ENCODE measurements around the gene ZNF687. TPM values are rescaled to one million over a fixed set of nuclear protein-coding genes. Genes with fewer than 3 reads are reported as not detected.

The ZNF687 gene
- total RNA-seq, 1 experiment from 2014 or later: 33.3 TPM

- no peak for TF ChIP-seq CTCF (IDR thresholded peaks at IDR 0.05)
- no peak for TF ChIP-seq TCF7L2 (IDR thresholded peaks at IDR 0.05; ENCODE audit: low read depth, low read length)
- no peak for TF ChIP-seq POLR2AphosphoS5 (IDR thresholded peaks at IDR 0.05; ENCODE audit: low read depth, low read length)
- TF ChIP-seq, protein P1, sequence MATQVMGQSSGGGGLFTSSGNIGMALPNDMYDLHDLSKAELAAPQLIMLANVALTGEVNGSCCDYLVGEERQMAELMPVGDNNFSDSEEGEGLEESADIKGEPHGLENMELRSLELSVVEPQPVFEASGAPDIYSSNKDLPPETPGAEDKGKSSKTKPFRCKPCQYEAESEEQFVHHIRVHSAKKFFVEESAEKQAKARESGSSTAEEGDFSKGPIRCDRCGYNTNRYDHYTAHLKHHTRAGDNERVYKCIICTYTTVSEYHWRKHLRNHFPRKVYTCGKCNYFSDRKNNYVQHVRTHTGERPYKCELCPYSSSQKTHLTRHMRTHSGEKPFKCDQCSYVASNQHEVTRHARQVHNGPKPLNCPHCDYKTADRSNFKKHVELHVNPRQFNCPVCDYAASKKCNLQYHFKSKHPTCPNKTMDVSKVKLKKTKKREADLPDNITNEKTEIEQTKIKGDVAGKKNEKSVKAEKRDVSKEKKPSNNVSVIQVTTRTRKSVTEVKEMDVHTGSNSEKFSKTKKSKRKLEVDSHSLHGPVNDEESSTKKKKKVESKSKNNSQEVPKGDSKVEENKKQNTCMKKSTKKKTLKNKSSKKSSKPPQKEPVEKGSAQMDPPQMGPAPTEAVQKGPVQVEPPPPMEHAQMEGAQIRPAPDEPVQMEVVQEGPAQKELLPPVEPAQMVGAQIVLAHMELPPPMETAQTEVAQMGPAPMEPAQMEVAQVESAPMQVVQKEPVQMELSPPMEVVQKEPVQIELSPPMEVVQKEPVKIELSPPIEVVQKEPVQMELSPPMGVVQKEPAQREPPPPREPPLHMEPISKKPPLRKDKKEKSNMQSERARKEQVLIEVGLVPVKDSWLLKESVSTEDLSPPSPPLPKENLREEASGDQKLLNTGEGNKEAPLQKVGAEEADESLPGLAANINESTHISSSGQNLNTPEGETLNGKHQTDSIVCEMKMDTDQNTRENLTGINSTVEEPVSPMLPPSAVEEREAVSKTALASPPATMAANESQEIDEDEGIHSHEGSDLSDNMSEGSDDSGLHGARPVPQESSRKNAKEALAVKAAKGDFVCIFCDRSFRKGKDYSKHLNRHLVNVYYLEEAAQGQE (IDR thresholded peaks at IDR 0.05; ENCODE audit: insufficient read depth in 1 of 2, low read depth in 2 of 2, low read length in 1 of 2): no peak
- TF ChIP-seq SIN3A (IDR thresholded peaks at IDR 0.05; ENCODE audit: borderline replicate concordance, insufficient read depth, low read depth, low read length): no peak
- CTCF ChIA-PET: no interaction called here
- Histone ChIP-seq H3K9me3 (ENCODE audit: control insufficient read depth, insufficient read depth, low read depth, low read length) (no peaks in the 10 kb centered on the region), H3K4me1 (ENCODE audit: control insufficient read depth, insufficient read depth, low read length) (no peaks in the 10 kb centered on the region), H3K4me3 (ENCODE audit: low read depth in 2 of 2, low read length in 2 of 2) (no peak overlapping the region), H3K36me3 (ENCODE audit: control insufficient read depth, insufficient read depth, low read length) (peaks cover 15% of the 10 kb centered on the region), H3K27me3 (ENCODE audit: control insufficient read depth, insufficient read depth, low read length) (no peaks in the 10 kb centered on the region), H3K27ac (ENCODE audit: low read length) (no peak overlapping the region)
- in situ Hi-C loops (cut with HindIII; ENCODE audit: low pct_unique_long_range_greater_than_20kb, low sequenced_read_pairs): no loop called here
- ATAC-seq: no peak
- BruUV-seq (replicated peaks): no TSS peak
- POLR2A ChIA-PET: no interaction called here
- intact Hi-C loops (cut with micrococcal nuclease; ENCODE audit: unreplicated experiment): no loop called here
- no peak for DNase-seq (ENCODE audit: low read depth, low spot score)
Measured at GRCh38 chr1:151266821-151267220, 15.3 kb upstream of the ZNF687 start.

DNA sequence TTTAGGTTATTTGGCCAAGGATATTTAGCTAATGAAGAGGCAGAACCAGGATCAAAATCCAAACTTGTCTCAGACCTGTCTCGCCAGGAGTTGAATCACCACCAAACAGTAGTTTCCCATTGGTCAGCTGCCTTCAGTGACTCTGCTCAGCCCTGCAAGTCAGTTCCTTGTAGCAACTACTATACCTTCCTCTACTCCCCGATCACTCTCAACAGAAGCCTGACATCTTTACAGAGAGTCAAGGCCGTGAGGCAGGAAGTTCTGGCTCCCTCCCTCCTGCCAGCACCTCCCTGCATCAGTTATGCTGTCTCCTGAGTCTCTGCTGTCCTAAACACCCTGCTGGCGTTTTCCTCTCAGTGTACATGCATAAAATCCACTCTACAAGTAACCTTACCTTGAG is 14.3 kb upstream of the ZNF687 start:
- H3K4me3 ChIP-seq (ENCODE audit: low read depth in 2 of 2, low read length in 2 of 2): no peak overlapping the region
- DNase-seq (ENCODE audit: low read depth, low spot score): no peak
- H3K36me3 ChIP-seq (ENCODE audit: control insufficient read depth, insufficient read depth, low read length): peaks cover 15% of the 10 kb centered on the region
- ATAC-seq: no peak
- H3K9me3 ChIP-seq (ENCODE audit: control insufficient read depth, insufficient read depth, low read depth, low read length): no peaks in the 10 kb centered on the region
- H3K4me1 ChIP-seq (ENCODE audit: control insufficient read depth, insufficient read depth, low read length): no peaks in the 10 kb centered on the region
- TF ChIP-seq, protein P1 (IDR thresholded peaks at IDR 0.05; ENCODE audit: insufficient read depth in 1 of 2, low read depth in 2 of 2, low read length in 1 of 2): no peak
- TF ChIP-seq SIN3A (IDR thresholded peaks at IDR 0.05; ENCODE audit: borderline replicate concordance, insufficient read depth, low read depth, low read length) (no peak), TCF7L2 (IDR thresholded peaks at IDR 0.05; ENCODE audit: low read depth, low read length) (no peak), POLR2AphosphoS5 (IDR thresholded peaks at IDR 0.05; ENCODE audit: low read depth, low read length) (no peak), CTCF (IDR thresholded peaks at IDR 0.05) (no peak)
- in situ Hi-C loops (cut with HindIII; ENCODE audit: low pct_unique_long_range_greater_than_20kb, low sequenced_read_pairs): no loop called here
- BruUV-seq (replicated peaks): no TSS peak
- ChIA-PET POLR2A (interaction anchor here (0.7 kb wide), 1 partner anchor 59 kb away, joined by 8 read pairs; the partner anchor contains the start of gene PI4KB), CTCF (no interaction called here)
- intact Hi-C loops (cut with micrococcal nuclease; ENCODE audit: unreplicated experiment): no loop called here
- no peaks in the 10 kb centered on the region for H3K27me3 ChIP-seq (ENCODE audit: control insufficient read depth, insufficient read depth, low read length)
- no peak overlapping the region for H3K27ac ChIP-seq (ENCODE audit: low read length)

All from Panc1 (cell line).